Loucy (cell line): Measurements from ENCODE around the gene SCFD2.

Experiments used
- H2AFZ ChIP-seq: fragments of 200-600 bp; sonication (generic); 2 replicates; pipeline ENCODE4 v1.6.0; 2016; ENCODE audit warnings: antibody characterized with exemption, mild to moderate bottlenecking, low read length, moderate library complexity
- H3F3A ChIP-seq: fragments of 200-600 bp; 2 replicates; pipeline ENCODE4 v1.6.0; 2016; ENCODE audit warnings: antibody characterized with exemption, low read depth, mild to moderate bottlenecking
- H3K27me3 ChIP-seq: fragments of 200-600 bp; sonication (generic); 2 replicates; pipeline ENCODE4 v1.6.1; 2014; ENCODE audit warnings: low read length, mild to moderate bottlenecking; ENCODE audit not compliant: insufficient read depth, poor library complexity, severe bottlenecking
- H3K36me3 ChIP-seq: fragments of 200-600 bp; sonication (generic); 2 replicates; pipeline ENCODE4 v1.6.1; 2016; ENCODE audit warnings: low read length; ENCODE audit not compliant: insufficient read depth
- H3K4me1 ChIP-seq: fragments of 200-600 bp; sonication (generic); 2 replicates; pipeline ENCODE4 v1.5.1; 2014; ENCODE audit warnings: low read length, mild to moderate bottlenecking; ENCODE audit not compliant: insufficient read depth, poor library complexity, severe bottlenecking
- H3K4me2 ChIP-seq: fragments of 200-600 bp; sonication (generic); 2 replicates; pipeline ENCODE4 v1.6.0; 2014; ENCODE audit warnings: antibody characterized with exemption, low read length, low read depth, mild to moderate bottlenecking; ENCODE audit not compliant: poor library complexity, severe bottlenecking
- H3K4me3 ChIP-seq: fragments of 200-600 bp; sonication (generic); 2 replicates; pipeline ENCODE4 v1.5.1; 2014; ENCODE audit warnings: low read length, mild to moderate bottlenecking, mixed read lengths; ENCODE audit not compliant: poor library complexity, severe bottlenecking
- H3K79me2 ChIP-seq: fragments of 200-600 bp; sonication (generic); 2 replicates; pipeline ENCODE4 v1.6.1; 2014; ENCODE audit warnings: low read length; ENCODE audit not compliant: insufficient read depth
- H3K9ac ChIP-seq: fragments of 200-600 bp; sonication (generic); 2 replicates; pipeline ENCODE4 v1.6.0; 2014; ENCODE audit warnings: mild to moderate bottlenecking, low read depth, low read length, moderate library complexity; ENCODE audit not compliant: poor library complexity, severe bottlenecking
- H3K9me2 ChIP-seq: fragments of 200-600 bp; sonication (generic); replicated peaks from 2 replicates; pipeline ENCODE4 v1.6.1; 2016; ENCODE audit warnings: low read depth, low read length, mixed read lengths
- H3K9me3 ChIP-seq: fragments of 200-600 bp; sonication (generic); 2 replicates; pipeline ENCODE4 v1.6.1; 2014; ENCODE audit warnings: mild to moderate bottlenecking, antibody characterized with exemption, low read length, low read depth; ENCODE audit not compliant: insufficient read depth
- H4K20me1 ChIP-seq: fragments of 200-600 bp; sonication (generic); 2 replicates; pipeline ENCODE4 v1.6.0; 2014; ENCODE audit warnings: antibody characterized with exemption, low read length, mild to moderate bottlenecking; ENCODE audit not compliant: insufficient read depth, poor library complexity, severe bottlenecking
- CTCF ChIP-seq: fragments of 200-600 bp; sonication (generic); conservative IDR thresholded peaks from 2 replicates; pipeline ENCODE4 v1.5.1; 2014; ENCODE audit warnings: mild to moderate bottlenecking, antibody characterized with exemption, low read length
- EZH2phosphoT487 ChIP-seq: fragments of 200-600 bp; IDR thresholded peaks from 2 replicates; pipeline ENCODE4 v1.6.1; 2018; ENCODE audit warnings: antibody characterized with exemption, mild to moderate bottlenecking, moderate library complexity, borderline replicate concordance

SCFD2 gene

GRCh38 chr4:52933738-52934137 lies 432.1 kb downstream of the SCFD2 start:
- no peaks in the 10 kb centered on the region for H4K20me1 ChIP-seq
- no peaks in the 10 kb centered on the region for H3K9me2 ChIP-seq
- TF ChIP-seq EZH2phosphoT487 (no peak), CTCF (no peak)
- no peak overlapping the region for H3K4me3 ChIP-seq
- H2AFZ ChIP-seq = no peak overlapping the region
- H3K9me3 ChIP-seq = no peaks in the 10 kb centered on the region
- H3K9ac ChIP-seq = no peak overlapping the region
- H3K4me2 ChIP-seq = no peak overlapping the region
- no peaks in the 10 kb centered on the region for H3K36me3 ChIP-seq
- H3F3A ChIP-seq = no peaks in the 10 kb centered on the region
- no peaks in the 10 kb centered on the region for H3K27me3 ChIP-seq
- H3K79me2 ChIP-seq = no peaks in the 10 kb centered on the region
- peaks cover 9% of the 10 kb centered on the region for H3K4me1 ChIP-seq

- Histone ChIP-seq H3K4me3 (no peak overlapping the region), H3K27me3 (no peaks in the 10 kb centered on the region), H3K4me1 (peaks cover 9% of the 10 kb centered on the region), H3K9ac (no peak overlapping the region), H3K4me2 (no peak overlapping the region), H3K36me3 (no peaks in the 10 kb centered on the region), H3F3A (no peaks in the 10 kb centered on the region), H3K9me3 (no peaks in the 10 kb centered on the region), H4K20me1 (no peaks in the 10 kb centered on the region), H3K9me2 (no peaks in the 10 kb centered on the region), H3K79me2 (no peaks in the 10 kb centered on the region), H2AFZ (no peak overlapping the region)
- TF ChIP-seq CTCF = no peak
- TF ChIP-seq EZH2phosphoT487 = no peak
Measured at GRCh38 chr4:52932591-52933470, 433.0 kb downstream of the SCFD2 start.

GRCh38 chr4:52931243-52931642 lies 434.6 kb downstream of the SCFD2 start:
- Histone ChIP-seq H4K20me1 (no peaks in the 10 kb centered on the region), H3K4me3 (no peak overlapping the region), H3K9me2 (no peaks in the 10 kb centered on the region), H2AFZ (no peak overlapping the region), H3F3A (no peaks in the 10 kb centered on the region), H3K36me3 (no peaks in the 10 kb centered on the region), H3K9ac (no peak overlapping the region), H3K4me1 (peaks cover 9% of the 10 kb centered on the region), H3K9me3 (no peaks in the 10 kb centered on the region), H3K79me2 (no peaks in the 10 kb centered on the region), H3K27me3 (no peaks in the 10 kb centered on the region), H3K4me2 (no peak overlapping the region)
- TF ChIP-seq CTCF (no peak), EZH2phosphoT487 (no peak)
